K562 (cell line): Measurements from ENCODE around the gene ISG20. TPM values are rescaled to one million over a fixed set of nuclear protein-coding genes. Genes with fewer than 3 reads are reported as not detected.

ENCODE experiments used
- BCLAF1 ChIP-seq, 2 experiments: fragments of 450-650 bp in 1 of 2; IDR thresholded peaks; 2 replicates each; pipeline ENCODE4 v1.6.1; 2011 to 2017; ENCODE audit warnings: low read depth in 2 of 2, antibody characterized with exemption in 1 of 2, borderline replicate concordance in 1 of 2, low read length in 1 of 2, mild to moderate bottlenecking in 1 of 2, mixed read lengths in 1 of 2; ENCODE audit not compliant: control insufficient read depth in 1 of 2
- CTBP1 ChIP-seq: fragments of 450-650 bp; IDR thresholded peaks from 2 replicates; pipeline ENCODE4 v1.6.1; 2016; ENCODE audit warnings: borderline replicate concordance
- MLLT1 ChIP-seq, 2 experiments: fragments of 450-650 bp; IDR thresholded peaks; 2 replicates each; pipeline ENCODE4 v1.6.1; 2016
- RBFOX2 ChIP-seq: fragments of 200-400 bp; formaldehyde crosslinking; IDR thresholded peaks from 2 replicates; pipeline ENCODE4 v1.6.1; 2017; ENCODE audit warnings: low read depth, mild to moderate bottlenecking, low read length, moderate library complexity
- ZFP91 ChIP-seq: sonication (generic); formaldehyde crosslinking; IDR thresholded peaks from 2 replicates; pipeline ENCODE4 v1.8.0; 2022; ENCODE audit warnings: mild to moderate bottlenecking, missing genetic modification reagents
- ZFX ChIP-seq: sonication (generic); formaldehyde crosslinking; IDR thresholded peaks from 2 replicates; pipeline ENCODE4 v1.8.0; 2022; ENCODE audit warnings: mild to moderate bottlenecking, missing genetic modification reagents, moderate library complexity
- ZNF324 ChIP-seq: fragments of 250-450 bp; sonication (Bioruptor Pico); IDR thresholded peaks from 2 replicates; pipeline ENCODE4 v1.4.0; 2020; ENCODE audit warnings: mild to moderate bottlenecking
- polyA plus RNA-seq, 8 experiments: library from polyadenylated mRNA; depleted of rRNA in 4 of 8; stranded (reverse) in 5 of 8; unstranded in 3 of 8; fragments of >200 nt; fragmentation: Nextera tagmentation in 2 of 8; fragmentation: Illumina TruSeq in 1 of 8; extraction: Ambion mirVana in 2 of 8; extraction: Trizol in 1 of 8; gene quantifications; 2 replicates each; pipeline versions ENCODE4 v1.2.1 to v1.2.3, GENCODE V29; 2011 to 2014; ENCODE audit warnings: inconsistent platforms in 1 of 8, missing spikeins in 1 of 8
- total RNA-seq, 7 experiments: library from RNA; depleted of rRNA in 6 of 7; stranded (reverse); fragments of >200 nt in 6 of 7; fragmentation: Illumina TruSeq in 2 of 7; extraction: Trizol in 2 of 7; gene quantifications; 2 replicates each; pipeline versions ENCODE4 v1.2.1 to v1.2.3, GENCODE V29; 2011 to 2021; ENCODE audit warnings: low replicate concordance in 1 of 7
- TF ChIP-seq, protein P1 (sequence below): fragments of 450-650 bp; IDR thresholded peaks from 2 replicates; pipeline ENCODE4 v1.6.1; 2017; ENCODE audit warnings: antibody characterized with exemption, mild to moderate bottlenecking
- TF ChIP-seq, protein P2 (sequence below): fragments of 250-450 bp; sonication (Bioruptor Pico); IDR thresholded peaks from 2 replicates; pipeline ENCODE4 v1.4.0; 2020; ENCODE audit warnings: mild to moderate bottlenecking
- TF ChIP-seq, protein P3 (sequence below): fragments of 450-650 bp; IDR thresholded peaks from 2 replicates; pipeline ENCODE4 v1.6.1; 2016; ENCODE audit warnings: borderline replicate concordance

Gene ISG20
- total and polyA plus RNA-seq, 9 of the 15 experiments (the other 6 are each of a cell fraction or from before 2014, with no cell fraction given), result 0.06 to 2.1 (median 1.00) TPM

DNA sequence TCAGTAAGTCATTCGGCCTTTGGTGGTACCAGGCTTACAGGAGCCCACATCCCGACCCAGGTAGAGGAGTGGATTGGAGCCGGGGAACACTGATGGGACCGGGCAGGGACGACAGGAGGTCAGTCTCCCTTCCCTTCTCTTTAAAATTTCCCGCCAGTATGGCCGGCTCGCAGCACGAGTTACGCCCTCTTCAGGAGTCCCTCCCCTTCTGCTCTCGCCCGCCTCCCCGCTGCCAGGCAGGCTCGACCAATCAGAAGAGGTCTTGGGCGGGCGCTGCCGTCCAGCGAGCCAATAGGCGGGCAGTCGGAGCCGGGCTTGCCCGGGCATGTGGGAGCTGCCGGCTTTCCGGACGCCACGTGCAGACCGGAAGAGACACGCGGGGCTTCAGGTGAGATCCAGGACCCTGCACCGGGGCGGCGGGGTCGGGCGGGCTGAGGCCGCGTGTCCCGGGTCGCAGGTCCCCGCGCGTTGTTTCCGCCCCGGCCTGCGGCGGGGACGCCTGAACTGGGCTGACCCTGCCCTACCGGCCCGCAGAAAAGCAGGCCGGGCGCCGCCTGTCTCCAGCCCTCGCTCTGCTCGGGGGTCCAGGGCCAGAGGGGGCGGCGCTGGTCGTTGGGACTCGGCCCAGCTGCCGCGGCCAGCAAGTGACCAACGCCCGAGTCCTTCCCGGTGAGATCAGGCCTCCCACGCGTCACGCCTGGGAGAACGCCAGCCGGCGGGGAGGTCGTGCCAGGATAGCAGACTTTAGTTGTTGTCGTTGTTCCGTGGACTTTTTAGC, 17.6 kb upstream of the ISG20 start, which contains the start of gene AEN (continued):
- TF ChIP-seq BCLAF1 (IDR thresholded peaks at IDR 0.05; ENCODE audit: borderline replicate concordance in 1 of 2, control insufficient read depth in 1 of 2, low read depth in 2 of 2, low read length in 1 of 2) (no peak), RBFOX2 (peak; percentile 95), ZFX (peak; percentile 83), CTBP1 (0 out of 2 replicates have a peak, but pooled peaks have one; percentile 51), ZFP91 (CRISPR knock-in tag) (peak; percentile 55; the same call in 1 of the 2 replicates), ZNF324 (CRISPR knock-in tag) (no peak), MLLT1 (IDR thresholded peaks at IDR 0.05) (peak in 1 of 2 experiments; percentile 66; a peak in 1 of 4 replicates)
- TF ChIP-seq, protein P1, sequence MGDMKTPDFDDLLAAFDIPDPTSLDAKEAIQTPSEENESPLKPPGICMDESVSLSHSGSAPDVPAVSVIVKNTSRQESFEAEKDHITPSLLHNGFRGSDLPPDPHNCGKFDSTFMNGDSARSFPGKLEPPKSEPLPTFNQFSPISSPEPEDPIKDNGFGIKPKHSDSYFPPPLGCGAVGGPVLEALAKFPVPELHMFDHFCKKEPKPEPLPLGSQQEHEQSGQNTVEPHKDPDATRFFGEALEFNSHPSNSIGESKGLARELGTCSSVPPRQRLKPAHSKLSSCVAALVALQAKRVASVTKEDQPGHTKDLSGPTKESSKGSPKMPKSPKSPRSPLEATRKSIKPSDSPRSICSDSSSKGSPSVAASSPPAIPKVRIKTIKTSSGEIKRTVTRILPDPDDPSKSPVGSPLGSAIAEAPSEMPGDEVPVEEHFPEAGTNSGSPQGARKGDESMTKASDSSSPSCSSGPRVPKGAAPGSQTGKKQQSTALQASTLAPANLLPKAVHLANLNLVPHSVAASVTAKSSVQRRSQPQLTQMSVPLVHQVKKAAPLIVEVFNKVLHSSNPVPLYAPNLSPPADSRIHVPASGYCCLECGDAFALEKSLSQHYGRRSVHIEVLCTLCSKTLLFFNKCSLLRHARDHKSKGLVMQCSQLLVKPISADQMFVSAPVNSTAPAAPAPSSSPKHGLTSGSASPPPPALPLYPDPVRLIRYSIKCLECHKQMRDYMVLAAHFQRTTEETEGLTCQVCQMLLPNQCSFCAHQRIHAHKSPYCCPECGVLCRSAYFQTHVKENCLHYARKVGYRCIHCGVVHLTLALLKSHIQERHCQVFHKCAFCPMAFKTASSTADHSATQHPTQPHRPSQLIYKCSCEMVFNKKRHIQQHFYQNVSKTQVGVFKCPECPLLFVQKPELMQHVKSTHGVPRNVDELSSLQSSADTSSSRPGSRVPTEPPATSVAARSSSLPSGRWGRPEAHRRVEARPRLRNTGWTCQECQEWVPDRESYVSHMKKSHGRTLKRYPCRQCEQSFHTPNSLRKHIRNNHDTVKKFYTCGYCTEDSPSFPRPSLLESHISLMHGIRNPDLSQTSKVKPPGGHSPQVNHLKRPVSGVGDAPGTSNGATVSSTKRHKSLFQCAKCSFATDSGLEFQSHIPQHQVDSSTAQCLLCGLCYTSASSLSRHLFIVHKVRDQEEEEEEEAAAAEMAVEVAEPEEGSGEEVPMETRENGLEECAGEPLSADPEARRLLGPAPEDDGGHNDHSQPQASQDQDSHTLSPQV, result 0 out of 2 replicates have a peak, but pooled peaks have one; percentile 51
- TF ChIP-seq, protein P2, sequence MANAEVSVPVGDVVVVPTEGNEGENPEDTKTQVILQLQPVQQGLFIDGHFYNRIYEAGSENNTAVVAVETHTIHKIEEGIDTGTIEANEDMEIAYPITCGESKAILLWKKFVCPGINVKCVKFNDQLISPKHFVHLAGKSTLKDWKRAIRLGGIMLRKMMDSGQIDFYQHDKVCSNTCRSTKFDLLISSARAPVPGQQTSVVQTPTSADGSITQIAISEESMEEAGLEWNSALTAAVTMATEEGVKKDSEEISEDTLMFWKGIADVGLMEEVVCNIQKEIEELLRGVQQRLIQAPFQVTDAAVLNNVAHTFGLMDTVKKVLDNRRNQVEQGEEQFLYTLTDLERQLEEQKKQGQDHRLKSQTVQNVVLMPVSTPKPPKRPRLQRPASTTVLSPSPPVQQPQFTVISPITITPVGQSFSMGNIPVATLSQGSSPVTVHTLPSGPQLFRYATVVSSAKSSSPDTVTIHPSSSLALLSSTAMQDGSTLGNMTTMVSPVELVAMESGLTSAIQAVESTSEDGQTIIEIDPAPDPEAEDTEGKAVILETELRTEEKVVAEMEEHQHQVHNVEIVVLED, result no peak
- TF ChIP-seq, protein P3, sequence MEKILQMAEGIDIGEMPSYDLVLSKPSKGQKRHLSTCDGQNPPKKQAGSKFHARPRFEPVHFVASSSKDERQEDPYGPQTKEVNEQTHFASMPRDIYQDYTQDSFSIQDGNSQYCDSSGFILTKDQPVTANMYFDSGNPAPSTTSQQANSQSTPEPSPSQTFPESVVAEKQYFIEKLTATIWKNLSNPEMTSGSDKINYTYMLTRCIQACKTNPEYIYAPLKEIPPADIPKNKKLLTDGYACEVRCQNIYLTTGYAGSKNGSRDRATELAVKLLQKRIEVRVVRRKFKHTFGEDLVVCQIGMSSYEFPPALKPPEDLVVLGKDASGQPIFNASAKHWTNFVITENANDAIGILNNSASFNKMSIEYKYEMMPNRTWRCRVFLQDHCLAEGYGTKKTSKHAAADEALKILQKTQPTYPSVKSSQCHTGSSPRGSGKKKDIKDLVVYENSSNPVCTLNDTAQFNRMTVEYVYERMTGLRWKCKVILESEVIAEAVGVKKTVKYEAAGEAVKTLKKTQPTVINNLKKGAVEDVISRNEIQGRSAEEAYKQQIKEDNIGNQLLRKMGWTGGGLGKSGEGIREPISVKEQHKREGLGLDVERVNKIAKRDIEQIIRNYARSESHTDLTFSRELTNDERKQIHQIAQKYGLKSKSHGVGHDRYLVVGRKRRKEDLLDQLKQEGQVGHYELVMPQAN, result peak; percentile 95
